Mucosa of gallbladder (tissue), 1 donor: ENCODE results near the gene QPRT. TPM values are rescaled to one million over a fixed set of nuclear protein-coding genes. Genes with fewer than 3 reads are reported as not detected.
"Not testable (repeated sequence)": the region's sequence is repeated elsewhere in the genome, so short reads cannot be mapped to it uniquely, and the experiment has no call there.

Experiments
- DNase-seq: peaks from one replicate; pipeline ENCODE4 v3.0.0-alpha.2; 2020; ENCODE audit warnings: low spot score
- total RNA-seq: library from RNA; stranded (reverse); gene quantifications from one replicate; pipeline ENCODE4 v1.2.1, GENCODE V29; 2021
- donor health status: DM: no; HTN: no; CAD: no.

QPRT gene
- total RNA-seq, 1 donor from 2014 or later, result 17.2 TPM

GRCh38 chr16:29662729-29663015 is 16.3 kb upstream of the QPRT start:
- no peak for DNase-seq

GRCh38 chr16:29663016-29663806 is 15.8 kb upstream of the QPRT start, which contains the start of gene SPN:
Gene SPN, plus strand, starts transcription at chr16:29663247. Its CDS starts 482 bp downstream, at chr16:29663729.
- DNase-seq, result no peak

- DNase-seq, result no peak
Observed at GRCh38 chr16:29663807-29664090, 15.2 kb upstream of the QPRT start.

GRCh38 chr16:29664091-29664921 is 14.7 kb upstream of the QPRT start:
- DNase-seq, result peak; percentile 25

- no peak for DNase-seq
Observed at GRCh38 chr16:29665294-29666077, 13.5 kb upstream of the QPRT start.

GRCh38 chr16:29667322-29667610 is 11.7 kb upstream of the QPRT start:
- not testable (repeated sequence) for DNase-seq

- DNase-seq, result no peak
Observed at GRCh38 chr16:29667755-29668154, 11.2 kb upstream of the QPRT start.

- no peak for DNase-seq
Observed at GRCh38 chr16:29668267-29668666, 10.7 kb upstream of the QPRT start.

- DNase-seq, result no peak
Observed at GRCh38 chr16:29673501-29673900, 5.5 kb upstream of the QPRT start.

GRCh38 chr16:29674188-29674587 is 4.8 kb upstream of the QPRT start:
- DNase-seq, result peak; percentile 27

- no peak for DNase-seq
Observed at GRCh38 chr16:29675811-29676643, 3.0 kb upstream of the QPRT start.

GRCh38 chr16:29676989-29677785 is 1.8 kb upstream of the QPRT start:
- no peak for DNase-seq

GRCh38 chr16:29680180-29680598 is 1.2 kb downstream of the QPRT start:
- DNase-seq, result no peak

GRCh38 chr16:29683543-29684090 is 4.6 kb downstream of the QPRT start:
- DNase-seq, result no peak

GRCh38 chr16:29684679-29685078 is 5.7 kb downstream of the QPRT start:
- no peak for DNase-seq

- no peak for DNase-seq
Observed at GRCh38 chr16:29686740-29687332, 7.9 kb downstream of the QPRT start.

- DNase-seq, result no peak
Observed at GRCh38 chr16:29687755-29688154, 8.8 kb downstream of the QPRT start.

GRCh38 chr16:29688172-29688571 is 9.2 kb downstream of the QPRT start:
- DNase-seq, result no peak

- not testable (repeated sequence) for DNase-seq
Observed at GRCh38 chr16:29689490-29690351, 10.7 kb downstream of the QPRT start.
